GM21717 (cell line): Measurements from ENCODE around the gene TIMELESS.
"Not testable (repeated sequence)": the region's sequence is repeated elsewhere in the genome, so short reads cannot be mapped to it uniquely, and the experiment has no call there.

Experiments
- ATAC-seq: cut with Tn5 transposase; IDR thresholded peaks from one replicate; pipeline ENCODE4 v1.9.1; 2021; ENCODE audit warnings: mild to moderate bottlenecking, moderate library complexity; ENCODE audit not compliant: unreplicated experiment

Gene TIMELESS

GRCh38 chr12:56411781-56412639, 37.2 kb downstream of the TIMELESS start:
- no peak for ATAC-seq

GRCh38 chr12:56410768-56411167, 38.5 kb downstream of the TIMELESS start:
- ATAC-seq: no peak

GRCh38 chr12:56408799-56409417, 40.3 kb downstream of the TIMELESS start:
- no peak for ATAC-seq

- ATAC-seq: not testable (repeated sequence)
Measured at GRCh38 chr12:56404227-56404626, 45.0 kb downstream of the TIMELESS start.

- not testable (repeated sequence) for ATAC-seq
Measured at GRCh38 chr12:56401612-56402011, 47.6 kb downstream of the TIMELESS start.

- not testable (repeated sequence) for ATAC-seq
Measured at GRCh38 chr12:56401125-56401524, 48.1 kb downstream of the TIMELESS start.

- not testable (repeated sequence) for ATAC-seq
Measured at GRCh38 chr12:56399466-56399865, 49.8 kb downstream of the TIMELESS start.

- no peak for ATAC-seq
Measured at GRCh38 chr12:56398324-56398723, 50.9 kb downstream of the TIMELESS start.

GRCh38 chr12:56392331-56392730, 56.9 kb downstream of the TIMELESS start:
- ATAC-seq: no peak

GRCh38 chr12:56391721-56392120, 57.5 kb downstream of the TIMELESS start:
- no peak for ATAC-seq

GRCh38 chr12:56389412-56389811, 59.8 kb downstream of the TIMELESS start:
- no peak for ATAC-seq

GRCh38 chr12:56387152-56387736, 62.0 kb downstream of the TIMELESS start:
- ATAC-seq: no peak

- ATAC-seq: no peak
Measured at GRCh38 chr12:56385873-56386272, 63.4 kb downstream of the TIMELESS start.

GRCh38 chr12:56382611-56383010, 66.6 kb downstream of the TIMELESS start:
- ATAC-seq: no peak

GRCh38 chr12:56377989-56378316, 71.3 kb downstream of the TIMELESS start:
- no peak for ATAC-seq

GRCh38 chr12:56377310-56377988, 71.8 kb downstream of the TIMELESS start:
- no peak for ATAC-seq

GRCh38 chr12:56375598-56376434, 73.4 kb downstream of the TIMELESS start:
- no peak for ATAC-seq

GRCh38 chr12:56374726-56375597, 74.3 kb downstream of the TIMELESS start:
- no peak for ATAC-seq

- ATAC-seq: no peak
Measured at GRCh38 chr12:56373515-56373914, 75.7 kb downstream of the TIMELESS start.

GRCh38 chr12:56366948-56367347, 82.3 kb downstream of the TIMELESS start:
- ATAC-seq: no peak
